T1000 (cell line): ENCODE measurements around the gene CHST11.
"Not testable (repeated sequence)": the region's sequence is repeated elsewhere in the genome, so short reads cannot be mapped to it uniquely, and the experiment has no call there.

Experiments
- DNase-seq: peaks from one replicate; lab custom pipeline; 2025; ENCODE audit warnings: mixed read lengths; lab: John Stamatoyannopoulos, UW

CHST11 gene

GRCh38 chr12:104526751-104527150 lies 70.0 kb downstream of the CHST11 start:
- no peak for DNase-seq

DNA sequence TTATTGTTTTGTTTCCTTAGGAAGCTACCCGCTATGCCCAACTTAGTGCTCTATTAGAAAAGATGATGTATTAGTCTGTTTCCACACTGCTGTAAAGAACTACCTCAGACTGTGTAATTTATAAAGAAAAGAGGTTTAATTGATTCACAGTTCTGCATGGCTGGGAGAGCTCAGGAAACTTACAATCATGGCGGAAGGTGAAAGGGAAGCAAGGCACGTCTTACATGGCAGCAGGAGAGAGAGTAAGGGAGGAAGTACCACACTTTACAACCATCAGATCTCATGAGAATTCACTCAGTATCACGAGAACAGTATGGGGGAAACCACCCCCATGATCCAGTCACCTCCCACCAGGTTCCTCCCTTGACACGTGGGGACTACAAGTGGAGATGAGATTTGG lies 70.9 kb downstream of the CHST11 start:
- DNase-seq, result not testable (repeated sequence)

DNA sequence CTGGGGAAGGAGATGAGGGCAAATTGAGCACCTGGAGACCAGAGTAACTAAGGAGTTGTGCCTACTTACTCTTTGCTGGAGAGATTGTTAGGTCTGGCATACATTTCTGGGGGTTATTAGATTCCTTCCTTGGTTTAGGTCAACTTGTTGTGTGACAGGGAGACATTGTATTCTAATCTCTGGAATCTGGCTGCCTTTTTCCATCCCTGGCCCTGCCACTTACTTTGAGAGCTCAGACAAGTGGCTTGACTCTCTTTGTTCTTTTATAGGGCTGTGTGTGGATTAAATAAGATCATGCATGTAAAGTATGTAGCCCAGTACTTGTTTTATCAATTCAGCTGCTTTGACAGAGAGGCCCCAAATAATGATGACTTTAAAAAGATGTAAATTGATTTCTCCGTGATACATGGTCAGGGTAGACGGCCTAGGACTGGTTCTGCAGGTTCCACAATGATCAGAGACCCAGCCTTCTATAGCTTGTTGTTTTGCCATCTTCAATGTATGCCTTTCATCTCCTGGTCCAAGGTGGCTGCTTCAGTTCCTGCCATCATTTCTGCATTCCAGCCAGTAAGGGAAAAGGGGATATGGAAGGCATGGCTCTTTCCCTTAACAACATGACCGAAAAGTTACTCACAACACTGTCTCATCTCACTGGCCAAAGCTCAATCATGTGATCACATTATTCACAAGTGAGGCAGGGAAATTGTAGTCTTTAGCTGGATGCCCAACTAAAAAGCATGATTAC lies 72.6 kb downstream of the CHST11 start:
- DNase-seq, result no peak

DNA sequence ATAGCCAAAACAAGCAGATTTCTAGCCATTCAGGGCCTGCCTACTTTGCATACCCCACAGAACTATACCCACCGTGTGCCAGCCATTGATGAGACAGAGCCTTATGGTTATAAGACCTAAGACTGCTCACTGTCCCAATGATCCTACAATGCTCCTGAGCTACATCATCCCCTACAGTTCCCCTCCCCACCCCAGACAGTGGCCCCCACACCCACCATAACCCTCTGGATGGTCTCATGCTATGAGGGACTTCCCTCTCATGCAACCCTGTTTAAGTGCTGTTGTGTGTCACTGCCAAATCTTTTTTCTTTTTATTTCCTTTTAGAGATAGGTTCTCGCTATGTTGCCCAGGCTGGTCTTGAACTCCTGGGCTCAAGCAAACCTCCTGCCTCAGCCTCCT lies 75.9 kb downstream of the CHST11 start:
- no peak for DNase-seq

GRCh38 chr12:104533134-104533533 lies 76.4 kb downstream of the CHST11 start:
- no peak for DNase-seq

- DNase-seq, result no peak
These were observed 77.6 kb downstream of the CHST11 start for GRCh38 chr12:104534162-104534856.

- DNase-seq, result no peak
These were observed 78.1 kb downstream of the CHST11 start for GRCh38 chr12:104534857-104535248.

GRCh38 chr12:104535369-104535768 lies 78.6 kb downstream of the CHST11 start:
- DNase-seq, result no peak

- no peak for DNase-seq
These were observed 80.1 kb downstream of the CHST11 start for GRCh38 chr12:104536841-104537240.

GRCh38 chr12:104538056-104538455 lies 81.3 kb downstream of the CHST11 start:
- no peak for DNase-seq

DNA sequence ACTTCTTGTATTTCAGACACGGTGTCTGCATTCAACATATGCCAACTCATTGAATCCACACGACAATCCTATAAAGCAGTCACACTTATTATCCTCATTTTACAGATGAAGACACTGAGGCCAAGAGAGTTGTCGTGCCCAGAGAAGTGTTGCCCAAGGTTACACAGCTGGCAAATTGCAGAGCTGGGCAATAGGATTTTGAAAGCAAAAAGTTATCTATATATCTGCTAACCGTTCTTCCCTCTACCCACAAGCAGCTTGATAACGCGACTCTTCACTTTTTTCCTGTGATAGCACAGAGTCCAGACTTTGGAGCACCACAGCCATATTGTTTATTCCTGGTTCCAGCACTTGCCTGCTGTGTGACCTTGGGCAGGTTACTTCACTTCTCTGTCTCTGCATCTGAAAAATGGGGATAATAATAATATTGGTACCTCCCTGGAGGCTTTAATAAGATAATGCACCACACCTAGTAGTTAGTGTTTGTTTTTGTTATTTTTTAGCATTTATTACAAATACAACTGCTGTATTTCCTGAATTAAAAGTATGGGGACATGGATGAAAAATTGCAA lies 82.2 kb downstream of the CHST11 start:
- no peak for DNase-seq

DNA sequence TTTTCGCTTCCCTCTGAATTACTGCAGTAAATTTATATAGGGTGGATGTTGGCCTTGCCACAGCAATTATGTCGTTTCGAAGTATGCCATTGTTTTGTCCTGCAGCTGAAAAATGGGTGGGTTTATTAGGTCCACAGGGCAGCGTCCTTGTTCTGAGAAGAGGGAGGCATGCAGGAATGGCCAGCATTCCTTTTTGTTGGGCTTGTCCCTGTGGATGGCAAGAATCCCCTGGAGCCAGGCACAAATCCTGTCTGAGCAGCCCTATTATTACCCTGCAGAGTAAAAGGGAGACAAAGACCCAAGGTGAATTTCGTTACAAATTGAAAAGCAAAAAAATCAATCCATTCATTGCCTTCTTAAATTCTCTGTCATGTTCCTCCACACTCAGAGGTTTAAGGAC lies 88.1 kb downstream of the CHST11 start:
- no peak for DNase-seq

DNA sequence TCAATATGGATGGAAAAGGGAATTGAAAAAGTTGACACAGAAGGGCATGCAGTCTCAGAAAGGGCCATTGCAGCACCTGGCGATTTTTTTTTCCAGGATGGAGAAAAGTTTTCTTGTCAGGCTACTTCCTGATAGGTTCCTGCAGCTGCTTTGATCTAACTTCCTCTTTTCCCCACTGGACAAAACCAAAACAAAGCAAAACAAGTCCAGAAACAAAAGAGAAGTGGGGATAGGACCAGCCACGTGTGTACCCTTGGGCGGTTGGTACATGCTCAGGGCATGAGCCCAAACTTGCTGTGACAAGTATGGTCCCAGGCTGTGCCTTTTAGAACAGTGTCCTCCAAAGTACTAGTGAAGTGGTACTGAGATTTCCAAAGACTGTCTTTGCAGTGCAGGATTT lies 89.8 kb downstream of the CHST11 start:
- no peak for DNase-seq

DNA sequence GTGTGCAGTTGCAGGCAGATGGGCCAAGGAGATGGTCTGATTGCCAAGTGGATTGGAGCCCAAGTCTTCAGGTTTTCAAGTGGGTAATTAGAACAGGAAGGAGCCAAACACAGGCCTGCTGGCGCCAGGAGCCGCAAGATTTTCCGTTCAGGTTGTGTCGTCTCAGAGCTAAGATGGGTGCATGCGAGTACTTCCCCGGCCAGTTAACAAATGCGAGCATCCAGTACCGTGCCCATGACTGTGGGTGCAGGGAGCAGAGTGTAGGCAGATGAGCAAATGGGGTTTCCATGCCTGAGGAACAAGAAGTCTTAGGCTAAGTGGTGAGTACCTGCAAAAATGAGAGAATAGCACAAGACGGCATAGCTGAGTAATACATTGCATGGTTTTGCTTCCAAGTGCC lies 90.5 kb downstream of the CHST11 start:
- DNase-seq, result no peak

DNA sequence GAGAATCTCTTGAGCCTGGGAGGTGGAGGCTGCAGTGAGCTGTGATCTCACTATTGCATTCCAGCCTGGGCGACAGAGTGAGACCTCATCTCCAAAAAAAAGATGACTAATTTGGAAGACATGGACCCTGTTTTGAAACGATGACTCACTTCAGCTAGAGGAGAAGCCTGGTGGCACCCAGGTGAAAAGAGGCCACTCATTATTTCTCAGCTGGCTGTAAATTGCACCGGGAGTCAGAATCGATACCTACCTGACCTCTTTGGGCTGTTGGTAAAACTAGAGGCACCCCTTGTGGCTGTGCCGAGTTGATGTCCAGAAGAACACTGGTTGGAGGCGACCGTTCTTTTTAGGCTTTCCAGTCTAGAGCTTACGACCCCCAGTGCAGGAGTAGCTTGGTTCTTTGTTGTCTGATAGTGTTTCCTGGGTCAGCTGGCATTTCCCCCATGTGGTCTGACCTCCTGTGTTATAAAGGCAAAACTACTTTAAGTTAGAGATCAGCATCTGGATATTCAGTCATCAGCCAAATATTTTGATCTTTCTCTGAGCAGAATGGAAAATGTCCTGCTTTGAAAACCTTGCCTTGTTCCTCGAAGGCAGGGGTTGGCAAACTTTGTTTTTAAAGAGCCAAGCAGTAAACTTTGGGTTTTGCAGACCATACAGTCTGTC lies 93.2 kb downstream of the CHST11 start:
- DNase-seq, result no peak

- DNase-seq, result no peak
These were observed 94.7 kb downstream of the CHST11 start for GRCh38 chr12:104551313-104551931.

DNA sequence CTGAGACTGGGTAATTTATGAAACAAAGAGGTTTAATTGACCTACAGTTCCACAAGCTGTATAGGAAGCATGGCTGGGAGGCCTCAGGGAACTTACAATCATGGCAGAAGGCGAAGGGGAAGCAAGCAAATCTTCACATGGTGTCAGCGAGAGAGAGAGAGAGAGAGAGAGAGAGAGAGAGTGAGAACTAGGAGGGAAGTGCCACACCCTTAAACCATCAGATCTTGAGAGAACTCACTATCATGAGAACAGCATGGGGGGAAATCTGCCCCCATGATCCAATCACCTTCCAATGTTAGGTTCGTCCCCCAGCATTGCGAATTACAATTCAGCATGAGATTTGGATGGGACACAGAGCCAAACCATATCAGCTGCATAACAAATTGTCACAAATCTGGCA lies 96.7 kb downstream of the CHST11 start:
- no peak for DNase-seq

- DNase-seq, result no peak
These were observed 98.9 kb downstream of the CHST11 start for GRCh38 chr12:104555648-104556047.

DNA sequence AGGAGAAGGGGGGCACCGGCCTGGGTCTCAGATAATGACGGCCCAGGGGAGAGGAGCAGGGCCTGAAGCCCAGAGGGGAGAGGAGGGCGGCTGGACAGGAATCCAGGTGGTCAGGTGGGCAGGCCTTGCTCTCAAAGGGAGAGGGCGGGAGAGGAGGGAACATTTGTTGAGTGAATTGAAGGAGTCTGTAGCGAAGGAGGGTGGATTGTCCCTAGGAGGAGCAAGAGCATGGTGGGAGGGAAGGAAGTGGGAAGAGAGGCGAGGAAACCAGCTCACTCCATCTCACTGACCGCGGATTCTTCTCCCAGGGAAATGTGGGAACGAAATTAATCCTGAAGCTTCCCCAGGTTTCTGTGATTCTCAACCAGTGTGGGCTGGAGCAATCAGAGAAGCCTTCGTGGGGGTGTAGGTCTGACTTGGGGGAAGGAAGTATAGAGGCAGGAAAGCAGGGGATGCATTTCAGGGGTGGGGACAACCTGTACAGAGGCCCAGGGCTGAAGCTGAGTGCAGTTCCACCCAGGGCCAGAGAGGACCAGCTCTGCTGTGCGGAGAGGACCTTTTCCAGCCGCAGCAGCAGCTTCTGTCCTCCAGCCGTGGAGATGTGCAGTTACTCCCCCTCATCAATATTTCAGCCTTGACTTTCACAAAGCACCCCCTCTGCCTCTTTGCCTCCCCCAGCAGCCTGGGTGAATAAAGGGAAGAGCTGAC lies 100.9 kb downstream of the CHST11 start:
- DNase-seq, result no peak

DNA sequence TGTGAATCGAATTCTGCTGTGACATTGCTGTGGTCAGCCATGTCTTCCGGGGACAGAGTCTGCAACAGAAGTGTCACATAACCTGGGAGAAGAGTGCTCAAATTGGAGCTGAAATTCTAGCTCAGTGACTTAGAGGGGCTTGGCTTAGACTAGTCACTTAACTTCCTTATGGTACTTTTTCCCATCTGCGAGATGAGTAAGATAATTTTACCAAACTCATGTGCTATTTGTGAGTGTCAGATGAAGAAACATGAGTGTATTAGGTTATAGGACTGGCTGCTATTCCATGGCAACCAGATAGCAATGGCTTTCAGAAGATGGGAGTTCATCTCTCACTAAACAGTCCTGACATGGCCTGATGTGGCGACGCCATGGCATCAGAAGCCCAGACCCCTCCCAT lies 104.1 kb downstream of the CHST11 start:
- DNase-seq, result no peak

DNA sequence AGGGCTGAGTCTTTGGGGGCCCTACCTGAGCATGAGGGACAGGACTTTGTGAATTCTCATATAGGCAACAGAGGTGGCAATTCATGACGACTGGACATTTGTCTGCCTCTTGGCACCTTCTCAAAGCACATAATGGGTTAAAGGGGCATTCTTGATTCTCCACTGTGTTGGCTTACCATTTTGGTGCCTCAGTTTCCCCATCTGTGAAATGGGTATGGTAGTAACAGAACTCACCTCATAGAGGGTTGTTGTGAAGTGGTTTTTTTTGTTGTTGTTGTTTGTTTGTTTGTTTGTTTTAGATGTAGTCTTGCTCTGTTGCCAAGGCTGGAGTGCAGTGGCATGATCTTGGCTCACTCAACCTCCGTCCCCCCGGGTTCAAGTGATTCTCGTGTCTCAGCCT lies 106.0 kb downstream of the CHST11 start:
- no peak for DNase-seq

GRCh38 chr12:104564662-104565061 lies 107.9 kb downstream of the CHST11 start:
- DNase-seq, result not testable (repeated sequence)
